Endodermal cell (in vitro differentiated cells): ENCODE measurements around the gene KIAA1958. TPM values are rescaled to one million over a fixed set of nuclear protein-coding genes. Genes with fewer than 3 reads are reported as not detected.

ENCODE experiments used
- DNase-seq: peaks from one replicate; pipeline ENCODE4 v3.0.0-alpha.2; 2017
- H3K27ac ChIP-seq: 2 replicates; pipeline ENCODE4 v1.5.1; 2013; ENCODE audit warnings: mild to moderate bottlenecking, low read depth, low read length, moderate library complexity
- H3K27me3 ChIP-seq: 2 replicates; pipeline ENCODE4 v1.6.1; 2013; ENCODE audit warnings: mild to moderate bottlenecking, low read length, moderate library complexity; ENCODE audit not compliant: insufficient read depth, control insufficient read depth, poor library complexity, severe bottlenecking
- H3K36me3 ChIP-seq: 2 replicates; pipeline ENCODE4 v1.7.0; 2013; ENCODE audit warnings: mild to moderate bottlenecking, low read length, moderate library complexity; ENCODE audit not compliant: control insufficient read depth, insufficient read depth
- H3K4me1 ChIP-seq: one replicate; pipeline ENCODE4 v1.7.0; 2013; ENCODE audit warnings: low read length; ENCODE audit not compliant: control insufficient read depth, insufficient read depth
- H3K4me3 ChIP-seq: 2 replicates; pipeline ENCODE4 v1.5.1; 2013; ENCODE audit warnings: mild to moderate bottlenecking, low read length, moderate library complexity
- H3K9ac ChIP-seq: 2 replicates; pipeline ENCODE4 v1.6.1; 2013; ENCODE audit warnings: mild to moderate bottlenecking, low read length, moderate library complexity; ENCODE audit not compliant: poor library complexity, severe bottlenecking; ENCODE audit errors: extremely low read depth
- H3K9me3 ChIP-seq: 2 replicates; pipeline ENCODE4 v1.6.1; 2013; ENCODE audit warnings: mild to moderate bottlenecking, low read length, moderate library complexity; ENCODE audit not compliant: control insufficient read depth
- H3K27ac Mint-ChIP-seq: 2 replicates; pipeline ENCODE4 v1.8.0; 2020; ENCODE audit warnings: mixed read lengths
- H3K27me3 Mint-ChIP-seq: 2 replicates; pipeline ENCODE4 v1.8.0; 2021; ENCODE audit warnings: mild to moderate bottlenecking, mixed read lengths; ENCODE audit not compliant: insufficient read depth
- H3K36me3 Mint-ChIP-seq: 2 replicates; pipeline ENCODE4 v1.8.0; 2020; ENCODE audit warnings: low read depth, mixed read lengths
- H3K4me1 Mint-ChIP-seq: 2 replicates; pipeline ENCODE4 v1.8.0; 2020; ENCODE audit warnings: mixed read lengths
- H3K4me3 Mint-ChIP-seq: 2 replicates; pipeline ENCODE4 v1.8.0; 2020; ENCODE audit warnings: mild to moderate bottlenecking, moderate library complexity, mixed read lengths
- H3K9me3 Mint-ChIP-seq: 2 replicates; pipeline ENCODE4 v1.8.0; 2020; ENCODE audit warnings: mild to moderate bottlenecking, mixed read lengths
- CTCF ChIP-seq: fragments of 200-600 bp; sonication (generic); conservative IDR thresholded peaks from 2 replicates; pipeline ENCODE4 v1.5.0; 2021; ENCODE audit warnings: antibody characterized with exemption, mild to moderate bottlenecking
- whole genome bisulfite sequencing, 2 experiments: methylation state at CpG; one replicate each; pipeline versions ENCODE4 v1.1.5 to v1.1.7; 2013; ENCODE audit warnings: missing lambda C conversion rate in 2 of 2, mixed read lengths in 1 of 2; ENCODE audit not compliant: insufficient coverage in 1 of 2, insufficient read length in 1 of 2; 5-methylcytosine and 5-hydroxymethylcytosine counted together
- total RNA-seq, 2 donors: library from RNA; stranded (reverse); fragmentation: NEBNext Ultra II Directional in 1 of 2; extraction: Animal tissue kit (Norgen Biotek cat#: 25700) in 1 of 2; gene quantifications; 2 replicates in 1 of 2; 3 replicates in 1 of 2; pipeline ENCODE4 v1.2.1, GENCODE V29; 2021

The KIAA1958 gene
- total RNA-seq, 2 donors from 2014 or later: 44.6 to 50.9 TPM

- H3K27ac Mint-ChIP-seq: no peak overlapping the region
- DNase-seq: no peak
- H3K4me3 Mint-ChIP-seq: no peak overlapping the region
- Histone ChIP-seq H3K9me3 (no peaks in the 10 kb centered on the region), H3K27me3 (no peaks in the 10 kb centered on the region), H3K4me1 (no peaks in the 10 kb centered on the region), H3K36me3 (no peaks in the 10 kb centered on the region), H3K4me3 (no peak overlapping the region), H3K27ac (no peak overlapping the region), H3K9ac (no peak overlapping the region)
- no peaks in the 10 kb centered on the region for H3K36me3 Mint-ChIP-seq
- no peak for TF ChIP-seq CTCF
- no peaks in the 10 kb centered on the region for H3K9me3 Mint-ChIP-seq
- H3K4me1 Mint-ChIP-seq: peaks cover 28% of the 10 kb centered on the region
- WGBS, 2 experiments: 100% methylated on average over 2 of the region's 2 CpGs; no CpG with 5 or more reads in 1 of the 2 experiments
- no peaks in the 10 kb centered on the region for H3K27me3 Mint-ChIP-seq
Observed at GRCh38 chr9:112529316-112529715, 42.7 kb downstream of the KIAA1958 start.

GRCh38 chr9:112530751-112531205, 44.2 kb downstream of the KIAA1958 start:
- Histone ChIP-seq H3K27ac (no peak overlapping the region), H3K4me1 (no peaks in the 10 kb centered on the region), H3K27me3 (no peaks in the 10 kb centered on the region), H3K4me3 (no peak overlapping the region), H3K9ac (no peak overlapping the region), H3K9me3 (no peaks in the 10 kb centered on the region), H3K36me3 (no peaks in the 10 kb centered on the region)
- no peaks in the 10 kb centered on the region for H3K27me3 Mint-ChIP-seq
- H3K4me1 Mint-ChIP-seq: peaks cover 23% of the 10 kb centered on the region
- H3K4me3 Mint-ChIP-seq: no peak overlapping the region
- no peak overlapping the region for H3K27ac Mint-ChIP-seq
- DNase-seq: no peak
- WGBS, 2 experiments: 96 to 100% methylated on average over 3 to 6 of the region's 6 CpGs
- TF ChIP-seq CTCF: no peak
- no peaks in the 10 kb centered on the region for H3K9me3 Mint-ChIP-seq
- no peaks in the 10 kb centered on the region for H3K36me3 Mint-ChIP-seq

GRCh38 chr9:112531666-112532282, 45.1 kb downstream of the KIAA1958 start:
- Histone ChIP-seq H3K27me3 (no peaks in the 10 kb centered on the region), H3K9ac (no peak overlapping the region), H3K27ac (no peak overlapping the region), H3K4me3 (no peak overlapping the region), H3K9me3 (no peaks in the 10 kb centered on the region), H3K36me3 (no peaks in the 10 kb centered on the region), H3K4me1 (no peaks in the 10 kb centered on the region)
- no peaks in the 10 kb centered on the region for H3K27me3 Mint-ChIP-seq
- peaks cover 23% of the 10 kb centered on the region for H3K4me1 Mint-ChIP-seq
- no peaks in the 10 kb centered on the region for H3K9me3 Mint-ChIP-seq
- WGBS, 2 experiments: 93 to 100% methylated on average over 5 to 6 of the region's 6 CpGs
- no peaks in the 10 kb centered on the region for H3K36me3 Mint-ChIP-seq
- TF ChIP-seq CTCF: no peak
- no peak for DNase-seq
- H3K4me3 Mint-ChIP-seq: no peak overlapping the region
- no peak overlapping the region for H3K27ac Mint-ChIP-seq
